Measurements from ENCODE around the gene LRRC61.
A peak's percentile ranks its signal among the peaks of the same experiment; 100 is the strongest.
"Not testable (repeated sequence)": the region's sequence is repeated elsewhere in the genome, so short reads cannot be mapped to it uniquely, and the experiment has no call there.

LRRC61 gene

DNA sequence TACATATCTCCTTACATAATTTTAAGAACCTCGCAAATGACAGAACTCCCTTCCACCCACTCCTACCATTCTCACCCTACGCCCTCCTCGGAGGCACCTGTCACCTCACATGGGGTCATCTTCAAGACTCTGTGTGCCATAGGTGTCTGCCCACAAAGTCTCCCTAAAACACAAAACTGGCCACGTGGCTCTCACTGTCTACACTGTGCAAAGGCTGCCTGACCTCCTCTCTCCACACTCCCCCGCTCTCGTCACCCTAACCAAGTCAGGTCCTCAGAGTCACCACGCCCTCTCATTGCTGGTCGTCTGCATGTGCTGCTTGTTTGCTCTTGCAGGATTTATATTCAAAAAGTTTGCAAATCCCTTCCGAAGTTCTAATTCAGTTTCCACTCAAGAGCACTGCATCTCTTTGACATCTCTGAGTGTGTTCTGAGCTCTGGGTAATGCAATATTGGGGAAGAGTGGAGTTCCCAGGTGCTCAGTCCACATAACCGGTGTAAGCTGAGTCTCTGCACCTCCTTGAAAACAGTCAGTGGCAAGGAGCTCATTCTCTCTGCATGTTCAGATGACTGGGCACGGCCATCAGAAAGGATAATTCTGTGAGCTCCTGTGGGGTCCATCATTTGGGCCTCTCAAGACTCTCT, 17.8 kb upstream of the LRRC61 start:
- not testable (repeated sequence) for H3K27ac ChIP-seq

DNA sequence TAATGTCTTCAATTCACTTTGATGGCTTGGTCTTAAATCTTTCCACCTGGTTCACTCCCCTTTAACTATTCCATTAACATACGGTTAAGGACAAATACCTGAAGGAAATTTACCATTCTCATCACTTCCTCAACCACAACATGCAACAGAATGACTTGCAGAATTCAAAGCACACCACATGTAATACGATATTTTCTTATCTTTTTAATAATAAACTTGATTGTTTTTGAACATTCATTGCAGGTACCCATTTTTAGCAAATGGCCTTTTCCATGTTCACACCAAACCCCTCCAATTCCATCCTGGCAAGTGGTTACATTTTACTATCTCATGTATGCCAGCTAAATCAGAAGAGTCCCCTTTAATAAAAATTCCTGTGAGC, 17.3 kb upstream of the LRRC61 start:
- peak overlapping the region; percentile 74; the same call in 1 of the 2 replicates for H3K27ac ChIP-seq

DNA sequence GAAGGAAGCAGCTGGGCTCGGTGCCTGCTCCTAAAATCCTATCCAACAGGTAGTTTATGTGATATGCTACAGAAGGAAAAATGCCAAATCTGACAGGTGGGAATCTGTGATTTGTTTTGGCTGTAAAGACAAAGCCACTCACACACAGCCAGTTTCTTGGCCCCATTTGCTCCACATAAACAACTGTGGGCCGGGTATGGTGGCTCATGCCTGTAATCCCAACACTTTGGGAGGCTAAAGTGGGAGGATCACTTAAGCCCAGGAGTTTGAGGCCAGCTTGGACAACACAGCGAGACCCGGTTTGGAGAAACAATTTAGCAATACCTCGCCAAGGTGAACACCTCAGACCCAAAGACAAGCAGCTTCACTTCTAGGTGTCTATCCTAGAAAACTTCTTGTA, 16.8 kb upstream of the LRRC61 start:
- peak overlapping the region; percentile 74 for H3K27ac ChIP-seq

DNA sequence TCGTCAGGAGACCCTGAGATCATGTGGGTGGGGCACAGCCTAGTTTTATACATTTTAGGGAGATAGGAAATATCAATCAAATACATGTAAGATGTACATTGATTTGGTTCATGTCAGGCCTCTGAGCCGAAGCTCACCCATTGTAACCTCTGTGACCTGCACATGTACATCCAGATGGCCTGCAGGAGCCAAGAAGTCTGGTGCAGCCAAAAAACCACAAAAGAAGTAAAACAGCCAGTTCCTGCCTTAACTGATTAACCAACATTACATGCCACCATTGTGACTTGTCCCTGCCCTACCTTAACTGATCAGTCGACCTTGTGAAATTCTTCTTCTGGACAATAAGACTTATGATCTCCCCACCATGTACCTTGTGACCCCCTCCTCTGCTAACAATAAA, 16.0 kb upstream of the LRRC61 start:
- TF ChIP-seq, protein P1, sequence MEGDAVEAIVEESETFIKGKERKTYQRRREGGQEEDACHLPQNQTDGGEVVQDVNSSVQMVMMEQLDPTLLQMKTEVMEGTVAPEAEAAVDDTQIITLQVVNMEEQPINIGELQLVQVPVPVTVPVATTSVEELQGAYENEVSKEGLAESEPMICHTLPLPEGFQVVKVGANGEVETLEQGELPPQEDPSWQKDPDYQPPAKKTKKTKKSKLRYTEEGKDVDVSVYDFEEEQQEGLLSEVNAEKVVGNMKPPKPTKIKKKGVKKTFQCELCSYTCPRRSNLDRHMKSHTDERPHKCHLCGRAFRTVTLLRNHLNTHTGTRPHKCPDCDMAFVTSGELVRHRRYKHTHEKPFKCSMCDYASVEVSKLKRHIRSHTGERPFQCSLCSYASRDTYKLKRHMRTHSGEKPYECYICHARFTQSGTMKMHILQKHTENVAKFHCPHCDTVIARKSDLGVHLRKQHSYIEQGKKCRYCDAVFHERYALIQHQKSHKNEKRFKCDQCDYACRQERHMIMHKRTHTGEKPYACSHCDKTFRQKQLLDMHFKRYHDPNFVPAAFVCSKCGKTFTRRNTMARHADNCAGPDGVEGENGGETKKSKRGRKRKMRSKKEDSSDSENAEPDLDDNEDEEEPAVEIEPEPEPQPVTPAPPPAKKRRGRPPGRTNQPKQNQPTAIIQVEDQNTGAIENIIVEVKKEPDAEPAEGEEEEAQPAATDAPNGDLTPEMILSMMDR (conservative IDR thresholded peaks at IDR 0.05) = no peak
- H3K27ac ChIP-seq = peak overlapping the region; percentile 74

DNA sequence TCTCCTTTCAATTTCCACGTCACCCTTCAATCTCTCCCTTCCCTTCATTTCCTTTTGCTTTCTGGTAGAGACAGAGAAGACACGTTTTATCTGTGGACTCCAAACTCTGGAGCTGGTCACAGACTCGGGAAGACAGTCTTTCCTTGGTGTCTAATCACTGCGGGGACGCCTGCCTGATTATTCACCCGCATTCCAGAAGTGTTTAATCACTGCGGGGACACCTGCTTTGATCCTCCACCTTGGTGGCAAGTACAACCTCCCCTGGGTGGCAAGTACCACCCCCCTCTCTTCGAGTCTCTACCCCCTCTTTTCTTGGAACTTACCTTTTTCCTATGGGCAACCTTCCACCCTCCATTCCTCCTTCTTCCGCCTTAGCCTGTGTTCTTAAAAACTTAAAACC, 15.3 kb upstream of the LRRC61 start:
- TF ChIP-seq, protein P1 (conservative IDR thresholded peaks at IDR 0.05) = no peak
- peak overlapping the region; percentile 74 for H3K27ac ChIP-seq

DNA sequence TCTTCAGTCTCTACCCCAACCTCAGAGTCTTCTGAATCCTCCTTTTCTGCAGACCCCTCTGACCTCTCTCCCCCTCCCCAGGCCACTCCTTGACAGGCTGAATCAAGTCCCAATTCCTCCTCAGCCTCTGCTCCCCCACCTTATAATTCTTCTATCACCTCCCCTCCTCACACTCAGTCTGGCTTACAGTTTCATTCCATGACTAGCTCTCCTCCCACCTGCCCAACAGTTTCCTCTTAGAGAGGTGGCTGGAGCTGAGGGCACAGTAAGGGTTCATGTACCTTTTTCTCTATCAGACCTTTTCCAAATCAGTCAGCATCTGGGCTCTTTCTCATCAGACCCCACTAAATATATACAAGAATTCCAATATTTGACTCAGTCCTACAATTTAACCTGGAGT, 14.6 kb upstream of the LRRC61 start:
- H3K27ac ChIP-seq = no peak overlapping the region
- TF ChIP-seq, protein P1 (conservative IDR thresholded peaks at IDR 0.05) = no peak

DNA sequence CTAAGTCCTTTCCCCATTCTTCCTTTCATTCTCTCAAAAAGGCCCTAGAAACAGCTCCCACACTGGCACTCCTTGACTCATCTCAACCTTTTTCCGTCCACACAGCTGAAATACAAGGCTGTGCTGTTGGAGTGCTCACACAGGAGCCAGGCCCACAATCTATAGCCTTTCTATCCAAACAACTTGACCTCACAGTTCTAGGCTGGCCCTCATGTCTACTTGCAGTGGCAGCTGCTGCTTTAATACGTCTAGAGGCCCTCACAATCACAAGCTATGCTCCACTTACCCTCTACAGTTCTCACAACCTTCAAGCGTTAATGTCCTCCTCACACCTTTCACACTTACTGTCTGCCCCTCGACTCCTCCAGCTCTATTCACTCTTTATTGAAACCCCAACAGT, 12.0 kb upstream of the LRRC61 start:
- H3K27ac ChIP-seq = no peak overlapping the region

DNA sequence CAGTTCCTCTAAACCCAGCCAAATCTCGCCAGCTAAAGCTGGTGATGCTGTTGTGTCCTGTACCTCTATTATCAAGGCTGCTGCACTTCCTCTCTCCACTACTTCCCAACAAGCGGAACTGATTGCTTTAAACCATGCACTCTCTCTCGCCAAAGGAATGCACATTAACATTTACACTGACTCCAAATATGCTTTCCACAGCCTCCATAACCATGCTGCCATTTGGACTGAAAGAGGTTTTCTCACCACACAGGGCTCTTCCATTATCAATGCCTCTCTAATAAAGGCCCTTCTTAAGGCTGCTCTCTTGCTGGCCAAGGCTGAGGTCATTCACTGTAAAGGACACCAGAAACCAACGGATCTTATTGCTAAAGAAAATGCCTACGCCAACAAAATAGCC, 11.4 kb upstream of the LRRC61 start:
- H3K27ac ChIP-seq = no peak overlapping the region
- TF ChIP-seq, protein P1 (conservative IDR thresholded peaks at IDR 0.05) = no peak

More for the DNA sequence above, 12.0 kb upstream of the LRRC61 start:
- TF ChIP-seq, protein P1 (conservative IDR thresholded peaks at IDR 0.05) = no peak

DNA sequence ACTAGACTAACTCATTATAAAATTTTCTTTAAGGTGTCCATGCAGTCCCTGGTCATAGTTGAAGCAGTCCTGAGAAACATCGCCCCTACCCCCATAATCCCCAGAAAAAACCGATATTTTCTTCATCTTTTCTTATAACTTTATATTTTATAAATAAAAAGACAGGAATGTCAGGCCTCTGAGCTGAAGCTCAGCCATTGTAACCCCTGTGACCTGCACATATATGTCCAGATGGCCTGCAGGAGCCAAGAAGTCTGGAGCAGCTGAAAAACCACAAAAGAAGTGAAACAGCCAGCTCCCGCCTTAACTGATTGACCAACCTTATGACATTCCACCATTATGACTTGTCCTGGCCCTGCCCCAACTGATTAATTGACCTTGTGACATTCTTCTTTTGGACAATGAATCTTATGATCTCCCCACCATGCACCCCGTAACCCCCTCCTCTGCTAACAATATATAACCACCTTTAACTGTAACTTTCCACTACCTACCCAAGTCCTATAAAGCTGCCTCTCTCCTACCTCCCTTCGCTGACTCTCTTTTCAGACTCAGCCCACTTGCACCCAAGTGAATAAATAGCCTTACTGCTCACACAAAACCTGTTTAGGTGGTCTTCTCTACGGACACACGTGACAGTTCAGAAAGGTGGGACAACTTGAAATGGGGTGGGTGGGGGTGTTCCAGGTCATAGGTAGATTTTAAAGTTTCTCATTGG, 10.3 kb upstream of the LRRC61 start:
- H3K27ac ChIP-seq = not testable (repeated sequence)

DNA sequence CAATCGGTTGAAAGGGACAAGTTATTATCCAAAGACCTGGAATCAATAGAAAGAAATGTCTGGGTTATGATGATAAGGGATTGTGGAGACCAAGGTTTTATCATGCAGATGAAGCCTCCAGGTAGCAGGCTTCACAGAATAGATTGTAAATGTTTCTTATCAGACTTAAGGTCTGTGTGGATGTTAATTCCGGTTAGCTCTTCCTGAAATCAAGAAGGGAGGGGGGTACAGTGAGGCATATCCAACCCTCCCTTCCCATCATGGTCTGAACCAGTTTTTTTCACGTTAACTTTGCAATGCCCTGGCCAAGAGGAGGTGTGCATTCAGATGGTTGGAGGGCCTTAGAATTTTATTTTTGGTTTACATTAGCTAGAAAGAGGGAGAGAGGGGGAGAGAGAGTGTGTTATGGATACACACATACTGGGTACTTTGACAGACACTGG, 9.8 kb upstream of the LRRC61 start:
- TF ChIP-seq, protein P1 (conservative IDR thresholded peaks at IDR 0.05) = no peak

More for the DNA sequence above, 9.8 kb upstream of the LRRC61 start:
- no peak overlapping the region for H3K27ac ChIP-seq

All from VCaP (cell line).